GM12873 (cell line): Measurements from ENCODE around the gene SPTBN2.

Experiments
- TF ChIP-seq, protein P1 (sequence below): IDR thresholded peaks from 2 replicates; pipeline ENCODE4 v1.5.1; 2012; ENCODE audit warnings: low read depth, mild to moderate bottlenecking, moderate library complexity, low read length, control low read depth; ENCODE audit not compliant: insufficient read depth; ENCODE audit errors: missing control alignments

SPTBN2 gene

DNA sequence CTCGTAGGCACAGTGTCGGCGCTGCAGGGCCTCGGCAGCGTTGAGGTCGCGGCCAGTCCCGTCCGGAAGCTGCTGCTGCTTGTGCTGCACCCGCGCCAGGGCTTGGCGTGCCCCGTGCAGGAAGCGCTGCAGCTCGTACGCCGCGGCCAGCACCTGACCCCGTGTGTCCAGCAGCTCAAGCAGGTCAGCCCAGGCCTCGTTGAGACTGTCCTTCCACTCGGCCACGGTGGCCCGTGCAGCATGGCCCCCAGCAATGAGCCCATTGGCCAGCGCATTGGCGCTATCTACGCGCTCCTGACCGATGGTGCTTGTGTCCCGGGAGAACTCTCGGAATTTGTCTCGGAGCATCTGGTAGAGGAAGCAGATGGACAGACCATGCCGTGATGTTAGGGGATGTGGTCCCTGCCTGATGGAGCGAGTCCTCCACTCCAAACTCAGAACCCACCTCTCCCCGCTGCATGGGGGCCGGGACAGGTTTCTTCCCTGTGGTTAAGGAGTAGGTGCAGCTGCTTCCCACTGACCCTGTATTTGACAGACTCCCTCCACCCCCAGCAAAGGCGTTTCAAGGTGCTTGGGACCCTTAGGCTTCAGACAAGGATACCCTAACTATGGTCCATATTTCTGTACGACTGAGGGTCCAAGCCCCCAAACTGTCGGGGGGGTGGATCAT is 37.6 kb downstream of the SPTBN2 start:
- TF ChIP-seq, protein P1, sequence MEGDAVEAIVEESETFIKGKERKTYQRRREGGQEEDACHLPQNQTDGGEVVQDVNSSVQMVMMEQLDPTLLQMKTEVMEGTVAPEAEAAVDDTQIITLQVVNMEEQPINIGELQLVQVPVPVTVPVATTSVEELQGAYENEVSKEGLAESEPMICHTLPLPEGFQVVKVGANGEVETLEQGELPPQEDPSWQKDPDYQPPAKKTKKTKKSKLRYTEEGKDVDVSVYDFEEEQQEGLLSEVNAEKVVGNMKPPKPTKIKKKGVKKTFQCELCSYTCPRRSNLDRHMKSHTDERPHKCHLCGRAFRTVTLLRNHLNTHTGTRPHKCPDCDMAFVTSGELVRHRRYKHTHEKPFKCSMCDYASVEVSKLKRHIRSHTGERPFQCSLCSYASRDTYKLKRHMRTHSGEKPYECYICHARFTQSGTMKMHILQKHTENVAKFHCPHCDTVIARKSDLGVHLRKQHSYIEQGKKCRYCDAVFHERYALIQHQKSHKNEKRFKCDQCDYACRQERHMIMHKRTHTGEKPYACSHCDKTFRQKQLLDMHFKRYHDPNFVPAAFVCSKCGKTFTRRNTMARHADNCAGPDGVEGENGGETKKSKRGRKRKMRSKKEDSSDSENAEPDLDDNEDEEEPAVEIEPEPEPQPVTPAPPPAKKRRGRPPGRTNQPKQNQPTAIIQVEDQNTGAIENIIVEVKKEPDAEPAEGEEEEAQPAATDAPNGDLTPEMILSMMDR, result no peak

DNA sequence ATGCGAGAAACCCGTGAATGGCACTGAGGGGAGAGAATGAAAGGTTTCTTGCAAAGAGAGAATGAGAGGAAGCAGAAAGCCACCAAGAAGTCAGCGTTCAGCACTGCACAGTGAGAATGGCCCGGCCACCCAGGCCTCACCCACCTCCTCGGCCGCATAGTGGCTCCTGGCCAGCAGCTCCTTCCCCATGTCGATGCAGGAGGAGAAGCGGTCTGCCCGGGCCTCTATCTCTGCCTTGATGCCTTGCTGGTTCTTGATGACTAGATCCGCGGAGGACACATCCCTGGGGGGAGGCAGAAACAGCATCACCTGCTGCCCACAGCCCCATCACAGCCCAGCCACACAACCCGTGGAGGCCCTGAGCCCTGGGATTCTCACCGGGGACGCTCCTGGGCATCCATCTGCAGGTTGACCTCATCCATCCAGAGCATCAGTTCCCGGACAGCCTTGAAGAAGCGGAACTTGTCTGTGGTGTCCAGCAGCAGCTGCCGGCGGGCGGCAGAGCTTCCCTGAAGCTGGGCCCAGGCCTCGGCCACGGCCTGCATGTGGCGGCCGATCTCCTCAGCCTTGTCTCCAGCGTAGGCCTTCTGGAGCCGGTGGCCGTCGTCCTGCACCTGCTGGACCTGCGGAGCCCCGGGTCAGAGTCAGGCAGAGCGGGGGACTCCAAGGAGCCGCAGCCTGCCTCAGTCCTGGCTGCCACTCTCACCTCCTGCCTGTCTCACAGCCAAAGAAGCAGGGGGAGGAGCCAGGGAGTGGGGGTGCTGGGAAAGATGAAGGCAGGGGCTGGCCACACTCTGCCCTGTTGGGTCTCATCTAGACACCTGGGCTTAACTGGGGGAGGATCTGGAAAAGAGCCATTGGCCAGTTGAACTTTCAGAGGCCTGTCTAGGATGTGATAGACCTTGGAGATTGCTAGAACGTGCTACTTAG is 39.1 kb downstream of the SPTBN2 start:
- TF ChIP-seq, protein P1, result no peak

DNA sequence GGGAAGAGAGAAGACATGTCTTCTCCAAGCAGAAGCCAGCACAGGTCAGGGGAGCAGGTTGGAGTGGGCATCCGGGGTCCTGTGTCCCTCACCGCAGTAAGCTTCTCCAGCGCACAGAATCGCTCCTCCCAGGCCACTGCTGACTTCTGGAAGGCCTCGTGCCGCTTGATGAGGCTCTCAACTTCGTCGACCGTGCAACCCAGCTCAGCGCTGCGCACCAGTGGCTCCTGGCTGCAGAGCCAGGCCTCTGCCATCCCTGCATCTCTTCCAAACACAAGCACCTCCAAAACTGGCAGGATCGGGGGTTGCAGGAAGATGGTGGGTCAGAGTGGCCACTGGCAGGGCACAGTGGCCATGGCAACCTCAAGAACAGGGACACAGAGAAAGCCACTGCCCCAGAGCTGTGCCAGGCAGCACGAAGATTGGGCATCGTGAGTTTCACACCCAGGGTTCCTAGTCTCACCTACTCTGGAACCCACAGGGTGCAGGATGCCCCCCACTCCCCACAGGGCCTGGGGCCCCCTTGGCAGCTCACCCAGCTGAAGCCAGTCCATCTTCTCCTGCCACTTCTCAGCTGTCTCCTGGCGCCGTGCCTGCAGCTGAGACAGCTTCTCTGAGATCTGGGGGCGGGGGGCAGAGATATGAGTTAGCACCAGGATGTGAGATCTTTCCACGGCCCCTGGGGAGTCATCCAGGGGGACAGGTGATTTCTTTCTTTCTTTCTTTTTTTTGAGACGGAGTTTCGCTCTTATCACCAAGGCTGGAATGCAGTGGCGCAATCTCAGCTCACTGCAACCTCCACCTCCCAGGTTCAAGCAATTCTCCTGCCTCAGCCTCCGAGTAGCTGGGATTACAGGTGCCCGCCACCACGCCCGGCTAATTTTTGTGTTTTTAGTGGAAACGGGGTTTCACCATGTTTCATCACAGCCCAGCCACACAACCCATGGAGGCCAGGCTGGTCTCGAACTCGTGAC is 40.2 kb downstream of the SPTBN2 start:
- TF ChIP-seq, protein P1, result no peak

DNA sequence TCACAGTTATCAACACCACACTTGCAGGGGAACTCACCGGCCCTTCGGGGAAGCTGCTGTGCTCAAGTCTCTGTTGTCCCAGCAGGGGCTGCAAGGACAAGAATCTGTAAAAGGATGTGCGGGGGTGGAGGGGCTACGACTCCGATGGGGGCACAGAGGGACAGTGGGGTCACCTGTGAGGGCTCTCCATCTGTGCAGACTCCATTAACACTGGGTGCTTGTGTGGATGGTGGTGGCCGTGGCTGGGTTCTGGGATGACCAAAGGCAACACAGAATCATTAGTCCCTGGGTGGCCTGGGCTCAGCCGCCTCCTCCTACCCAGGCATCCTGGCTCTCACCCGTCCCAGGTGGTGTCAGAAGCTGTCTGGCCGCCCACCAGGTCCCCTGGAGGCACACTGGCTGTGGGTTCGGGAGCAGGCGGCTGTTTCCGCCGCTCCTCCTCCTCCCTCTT is 41.2 kb downstream of the SPTBN2 start:
- TF ChIP-seq, protein P1, result no peak

DNA sequence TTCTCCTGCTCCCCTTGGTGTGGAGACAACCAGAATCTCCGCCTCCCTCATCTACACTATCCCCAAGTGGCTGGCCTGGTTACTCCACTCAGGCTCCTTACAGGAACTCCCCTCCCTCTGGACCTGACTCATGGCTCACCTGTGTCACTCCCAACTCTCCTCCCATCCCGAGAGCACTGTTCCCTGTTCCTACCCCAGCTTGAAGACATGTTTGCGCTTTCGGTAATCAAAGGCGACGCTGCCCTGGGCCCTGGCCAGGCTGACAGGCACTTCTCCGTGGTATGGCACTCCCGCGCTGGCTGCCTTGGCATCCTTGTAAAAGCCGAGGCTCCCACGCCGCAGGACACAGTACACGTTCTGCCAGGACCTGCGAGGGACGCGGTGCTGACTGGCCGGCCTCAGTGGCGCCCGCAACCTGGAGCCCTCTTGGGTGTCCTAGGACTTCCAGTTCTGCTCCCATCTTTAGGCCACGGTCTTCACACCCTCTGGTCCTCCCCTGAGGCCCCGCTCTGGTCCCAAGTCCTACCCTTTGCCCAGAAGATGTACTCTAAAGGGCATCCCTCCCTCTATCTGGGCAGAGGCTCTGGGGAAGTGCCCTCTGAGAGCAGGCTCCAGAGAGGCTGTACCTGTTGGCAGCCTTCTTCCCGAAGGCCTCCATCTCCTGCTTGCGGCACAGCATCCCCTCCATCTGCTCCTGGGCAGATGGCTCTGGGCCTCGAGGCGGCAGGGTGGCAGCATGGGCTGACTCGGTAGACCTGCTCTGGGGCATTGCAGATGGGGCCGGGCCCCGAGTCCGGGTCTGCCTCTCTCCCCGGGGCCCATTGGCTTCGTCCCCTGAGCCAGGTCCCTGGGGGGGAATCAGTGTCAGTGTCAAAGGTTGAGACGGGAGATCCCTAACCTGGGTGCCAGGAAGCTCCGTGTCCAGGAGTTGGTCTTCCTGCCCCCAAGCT is 41.9 kb downstream of the SPTBN2 start:
- TF ChIP-seq, protein P1, result no peak

DNA sequence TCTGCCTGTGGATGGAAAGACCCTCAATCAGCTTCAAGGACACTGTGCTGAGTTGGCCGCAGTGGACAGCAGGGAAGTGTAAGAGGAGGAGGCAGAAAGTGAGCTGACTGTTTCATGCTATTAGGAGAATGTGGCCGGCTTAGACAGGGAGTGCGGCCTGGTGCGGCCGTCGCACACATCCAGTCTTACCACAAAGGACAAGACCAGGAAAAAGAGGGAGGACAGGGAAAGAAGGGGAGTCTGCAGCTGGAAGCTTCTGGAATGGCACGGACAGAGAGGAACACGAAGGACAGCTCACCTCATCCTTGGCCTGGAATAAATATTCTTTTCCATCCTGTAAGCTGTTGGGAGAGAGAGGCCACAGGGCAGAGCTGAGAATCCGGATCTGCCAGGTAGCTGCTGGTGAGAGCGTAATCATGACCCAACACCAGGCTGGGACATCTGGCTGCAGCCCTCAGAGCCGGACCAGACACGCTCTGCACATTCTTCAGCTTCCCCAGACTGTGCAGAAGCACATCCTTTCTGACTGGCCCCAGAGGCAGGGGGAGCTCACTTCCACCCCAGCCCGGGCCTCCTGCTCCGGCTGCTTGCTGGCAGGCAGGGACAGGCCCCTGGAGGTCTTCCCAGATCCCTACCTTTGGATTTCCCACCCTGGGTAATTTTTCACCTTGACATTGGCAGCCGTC is 42.8 kb downstream of the SPTBN2 start:
- TF ChIP-seq, protein P1, result no peak
